Medulla oblongata (tissue), 1 donor: ENCODE data around the gene GRK3.

Experiments
- DNase-seq: peaks from one replicate; pipeline ENCODE4 v3.0.0-alpha.2; 2015; ENCODE audit errors: extremely low spot score

Gene GRK3

DNA sequence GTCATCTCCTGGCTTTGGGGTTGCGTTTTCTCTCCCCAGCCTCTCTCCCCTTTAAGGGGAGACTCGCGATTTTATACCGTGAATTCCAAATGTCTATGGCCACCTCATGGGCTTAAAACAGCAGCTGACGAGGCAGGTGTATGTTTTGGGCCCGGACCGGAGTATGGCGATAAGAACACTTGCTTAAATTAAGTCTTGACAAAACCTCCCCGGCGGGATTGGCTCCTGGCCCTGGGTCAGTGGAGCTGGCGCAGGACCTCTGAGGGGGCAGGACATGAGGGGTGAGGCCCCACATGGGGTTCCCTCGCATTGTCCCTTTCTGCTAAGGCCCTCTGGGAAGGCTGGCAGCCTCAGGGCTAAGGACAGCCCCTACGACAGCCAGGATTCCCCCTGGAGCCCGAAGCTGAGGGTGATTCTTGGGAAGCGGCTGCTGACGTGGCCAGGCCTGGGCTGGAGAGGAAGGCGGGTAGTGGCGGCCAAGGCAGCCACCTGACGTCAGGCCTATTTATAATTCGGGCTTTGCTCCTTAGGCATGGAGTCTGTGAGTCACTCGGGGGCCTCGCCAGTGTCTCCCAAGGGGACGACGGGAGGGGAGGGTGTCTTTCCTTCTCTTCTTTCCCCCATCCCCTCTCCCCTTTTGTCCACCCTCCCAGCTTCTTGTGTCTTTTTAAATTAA lies 190.2 kb downstream of the GRK3 start:
- no peak for DNase-seq

- DNase-seq: no peak
These were observed 193.2 kb downstream of the GRK3 start for GRCh38 chr22:25757686-25758085.

GRCh38 chr22:25758316-25758715 lies 193.8 kb downstream of the GRK3 start:
- no peak for DNase-seq

- DNase-seq: no peak
These were observed 195.4 kb downstream of the GRK3 start for GRCh38 chr22:25759825-25760231.

DNA sequence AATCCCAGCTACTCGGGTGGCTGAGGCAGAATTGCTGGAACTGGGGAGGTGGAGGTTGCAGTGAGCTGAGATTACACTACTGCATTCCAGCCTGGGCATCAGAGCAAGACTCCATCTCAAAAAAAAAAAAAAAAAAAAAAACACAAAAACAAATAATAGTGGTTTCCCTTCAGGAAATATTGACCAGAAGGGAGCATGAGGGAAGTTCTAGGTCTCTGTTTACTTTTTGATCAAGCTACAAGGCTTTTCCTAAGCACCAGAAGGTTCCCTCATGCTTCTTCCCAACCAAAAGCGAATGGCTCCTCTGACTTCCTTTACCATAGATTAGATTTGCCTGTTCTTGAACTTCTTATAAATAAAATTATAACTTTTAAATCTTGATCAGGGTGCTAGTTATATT lies 195.8 kb downstream of the GRK3 start:
- DNase-seq: no peak

- no peak for DNase-seq
These were observed 196.5 kb downstream of the GRK3 start for GRCh38 chr22:25760848-25761595.

DNA sequence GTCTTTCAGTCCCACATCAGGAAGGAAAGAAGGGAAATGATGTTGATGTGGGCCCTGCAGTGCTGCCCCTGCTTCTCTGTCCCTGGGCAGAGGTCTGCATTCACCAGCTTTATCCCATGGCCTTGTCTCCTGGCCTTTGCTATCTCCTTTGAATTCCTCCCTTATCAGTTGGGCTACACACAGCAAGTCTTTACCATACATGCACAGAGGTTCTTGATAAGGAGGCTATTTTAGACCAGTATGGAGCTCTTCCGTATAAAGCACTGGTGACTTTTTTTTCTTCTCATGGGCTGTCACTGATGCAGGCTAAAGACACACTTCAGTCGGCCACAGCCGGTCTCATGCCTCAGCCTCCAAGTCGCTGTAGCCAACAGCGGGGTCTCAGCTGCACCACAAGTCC lies 197.7 kb downstream of the GRK3 start:
- DNase-seq: no peak

GRCh38 chr22:25763239-25763777 lies 198.8 kb downstream of the GRK3 start:
- DNase-seq: no peak

- no peak for DNase-seq
These were observed 200.0 kb downstream of the GRK3 start for GRCh38 chr22:25764270-25765015.

GRCh38 chr22:25765016-25765367 lies 200.5 kb downstream of the GRK3 start:
- no peak for DNase-seq

GRCh38 chr22:25765801-25766200 lies 201.3 kb downstream of the GRK3 start:
- DNase-seq: no peak

GRCh38 chr22:25766418-25766817 lies 201.9 kb downstream of the GRK3 start:
- DNase-seq: no peak

DNA sequence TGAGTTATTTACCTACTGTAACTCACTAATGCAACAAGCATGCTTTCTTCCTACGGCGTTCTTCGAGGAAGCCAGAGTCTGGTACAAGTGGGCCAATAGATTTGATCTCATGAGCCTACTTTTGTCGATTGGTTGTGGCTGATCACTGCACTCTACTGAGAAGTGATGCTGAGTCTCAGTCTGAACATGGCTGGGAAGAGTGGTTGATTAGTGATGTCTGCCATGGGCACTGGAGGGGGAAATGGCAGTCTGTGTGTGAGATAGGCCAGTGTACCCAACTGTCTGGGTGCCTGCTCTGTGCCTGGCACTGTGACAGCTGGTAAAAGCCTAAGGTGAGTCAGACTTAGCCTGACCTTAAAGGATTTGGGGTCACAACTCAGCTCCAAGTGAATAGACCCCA lies 205.9 kb downstream of the GRK3 start:
- no peak for DNase-seq

- DNase-seq: no peak
These were observed 207.8 kb downstream of the GRK3 start for GRCh38 chr22:25772288-25772687.

DNA sequence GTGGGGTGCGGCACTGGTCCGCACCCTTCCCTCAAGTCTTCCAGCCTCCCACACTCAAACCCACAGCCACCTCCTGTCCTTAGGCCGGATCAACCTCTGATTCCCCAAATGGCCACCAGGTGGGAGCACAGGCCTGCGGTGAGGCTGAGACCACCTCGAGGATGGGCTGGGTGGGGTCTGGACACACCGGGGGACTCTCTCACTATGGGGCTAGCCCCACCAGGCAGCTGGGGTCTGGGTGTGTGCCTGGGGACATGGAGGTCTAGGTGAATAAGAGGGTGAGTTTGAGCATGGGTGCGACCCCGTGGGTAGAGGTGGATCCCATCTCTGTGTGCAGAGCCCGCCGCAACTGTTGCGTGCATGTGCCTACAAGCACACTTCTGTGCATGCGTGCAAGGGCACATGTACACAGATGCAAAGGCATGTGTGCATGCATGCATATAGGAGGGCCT lies 210.1 kb downstream of the GRK3 start:
- no peak for DNase-seq

DNA sequence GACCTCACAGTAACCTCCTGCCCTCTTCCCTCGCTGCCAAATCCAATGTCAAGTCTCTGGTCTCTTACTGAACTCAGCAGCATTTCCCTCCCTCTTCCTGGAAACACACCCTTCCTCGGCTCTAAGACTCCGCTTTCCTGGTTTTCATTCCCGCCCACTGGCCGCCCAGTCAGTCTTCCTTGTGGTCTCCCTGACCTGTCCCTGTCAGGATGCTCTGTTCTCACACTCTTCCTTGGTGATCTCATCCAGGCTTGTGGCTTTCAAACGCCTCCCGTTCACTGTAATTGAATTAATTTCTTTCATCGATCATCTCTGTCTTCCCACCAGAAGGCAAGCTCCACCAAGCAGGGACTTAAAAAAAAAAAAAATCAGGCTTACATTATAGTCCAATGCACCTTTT lies 211.1 kb downstream of the GRK3 start:
- DNase-seq: no peak

- no peak for DNase-seq
These were observed 212.9 kb downstream of the GRK3 start for GRCh38 chr22:25777411-25777810.

- DNase-seq: peak; percentile 25
These were observed 213.4 kb downstream of the GRK3 start for GRCh38 chr22:25777870-25778269.
